Hindlimb muscle (tissue), 1 donor: ENCODE measurements around the gene PARVG. TPM values are rescaled to one million over a fixed set of nuclear protein-coding genes. Genes with fewer than 3 reads are reported as not detected.

Experiments used
- DNase-seq: peaks from one replicate; pipeline ENCODE4 v3.0.0-alpha.2; 2013
- polyA plus RNA-seq: library from polyadenylated mRNA; unstranded; fragments of 120-200 nt; gene quantifications from one replicate; pipeline ENCODE4 v1.2.1, GENCODE V29; 2013; ENCODE audit not compliant: insufficient read length

PARVG gene
- polyA plus RNA-seq, 1 donor: 4.5 TPM

GRCh38 chr22:44245867-44246266 lies 65.1 kb downstream of the PARVG start:
- DNase-seq: no peak

GRCh38 chr22:44246615-44247326 lies 66.0 kb downstream of the PARVG start:
- DNase-seq: no peak

GRCh38 chr22:44247346-44247745 lies 66.6 kb downstream of the PARVG start:
- no peak for DNase-seq

- no peak for DNase-seq
Observed at GRCh38 chr22:44247923-44248892, 67.5 kb downstream of the PARVG start.

GRCh38 chr22:44248926-44249325 lies 68.2 kb downstream of the PARVG start:
- no peak for DNase-seq

GRCh38 chr22:44249376-44250147 lies 68.8 kb downstream of the PARVG start:
- no peak for DNase-seq

- DNase-seq: no peak
Observed at GRCh38 chr22:44254811-44255210, 74.1 kb downstream of the PARVG start.

- DNase-seq: no peak
Observed at GRCh38 chr22:44256085-44256484, 75.4 kb downstream of the PARVG start.

GRCh38 chr22:44256556-44257485 lies 76.1 kb downstream of the PARVG start:
- no peak for DNase-seq

Other genes starting within 250 kb of the PARVG start
- gene SAMM50, start 225.5 kb upstream of the PARVG start, polyA plus RNA-seq: 54.5 TPM
- gene PARVB, start 156.6 kb upstream of the PARVG start, polyA plus RNA-seq: 52.7 TPM
- gene SHISAL1, start 132.0 kb downstream of the PARVG start, polyA plus RNA-seq: 14.9 TPM